Fibroblast of mammary gland (primary cell): ENCODE data around the gene CORO2A.

Source experiments
- DNase-seq: peaks from one replicate; pipeline ENCODE4 v3.0.0-alpha.2; 2010; ENCODE audit warnings: low read depth
- H3K4me3 ChIP-seq: 2 replicates; pipeline ENCODE4 v1.5.1; 2011; ENCODE audit warnings: low read depth, mild to moderate bottlenecking, low read length, moderate library complexity; ENCODE audit not compliant: control insufficient read depth
- TF ChIP-seq, protein P1 (sequence below): conservative IDR thresholded peaks from 2 replicates; pipeline ENCODE4 v1.5.1; 2011; ENCODE audit warnings: low read depth, low read length, inconsistent platforms; ENCODE audit not compliant: control insufficient read depth, insufficient read depth

Gene CORO2A

DNA sequence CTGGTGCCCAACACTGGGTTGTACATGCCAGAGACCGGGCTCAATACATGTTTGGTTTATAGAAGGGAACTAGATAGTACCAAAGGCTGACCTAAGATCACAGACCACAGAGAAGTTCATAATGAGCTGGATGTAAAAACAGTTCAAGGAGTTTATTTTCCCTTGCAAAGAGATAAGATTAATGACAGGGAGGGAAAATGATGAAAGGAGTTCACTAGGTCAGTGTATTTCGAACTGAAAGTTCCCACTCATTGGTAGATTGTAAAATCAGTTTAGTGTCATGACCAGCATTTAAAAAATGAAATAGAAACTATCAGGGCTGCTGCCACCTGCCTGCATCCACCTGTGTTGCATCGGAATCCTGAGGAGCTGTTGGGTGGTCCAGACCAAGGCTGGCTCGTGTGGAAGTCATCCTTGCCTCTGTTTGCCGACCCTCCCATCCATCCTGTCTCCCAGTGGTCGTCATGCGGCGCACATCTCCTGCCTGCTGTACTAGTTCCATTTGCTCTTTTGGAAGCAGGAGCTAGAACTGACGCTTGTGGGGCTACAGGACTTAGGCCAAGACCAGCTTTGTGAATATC is 41.9 kb upstream of the CORO2A start:
- TF ChIP-seq, protein P1, sequence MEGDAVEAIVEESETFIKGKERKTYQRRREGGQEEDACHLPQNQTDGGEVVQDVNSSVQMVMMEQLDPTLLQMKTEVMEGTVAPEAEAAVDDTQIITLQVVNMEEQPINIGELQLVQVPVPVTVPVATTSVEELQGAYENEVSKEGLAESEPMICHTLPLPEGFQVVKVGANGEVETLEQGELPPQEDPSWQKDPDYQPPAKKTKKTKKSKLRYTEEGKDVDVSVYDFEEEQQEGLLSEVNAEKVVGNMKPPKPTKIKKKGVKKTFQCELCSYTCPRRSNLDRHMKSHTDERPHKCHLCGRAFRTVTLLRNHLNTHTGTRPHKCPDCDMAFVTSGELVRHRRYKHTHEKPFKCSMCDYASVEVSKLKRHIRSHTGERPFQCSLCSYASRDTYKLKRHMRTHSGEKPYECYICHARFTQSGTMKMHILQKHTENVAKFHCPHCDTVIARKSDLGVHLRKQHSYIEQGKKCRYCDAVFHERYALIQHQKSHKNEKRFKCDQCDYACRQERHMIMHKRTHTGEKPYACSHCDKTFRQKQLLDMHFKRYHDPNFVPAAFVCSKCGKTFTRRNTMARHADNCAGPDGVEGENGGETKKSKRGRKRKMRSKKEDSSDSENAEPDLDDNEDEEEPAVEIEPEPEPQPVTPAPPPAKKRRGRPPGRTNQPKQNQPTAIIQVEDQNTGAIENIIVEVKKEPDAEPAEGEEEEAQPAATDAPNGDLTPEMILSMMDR: no peak
- no peak overlapping the region for H3K4me3 ChIP-seq
- no peak for DNase-seq

DNA sequence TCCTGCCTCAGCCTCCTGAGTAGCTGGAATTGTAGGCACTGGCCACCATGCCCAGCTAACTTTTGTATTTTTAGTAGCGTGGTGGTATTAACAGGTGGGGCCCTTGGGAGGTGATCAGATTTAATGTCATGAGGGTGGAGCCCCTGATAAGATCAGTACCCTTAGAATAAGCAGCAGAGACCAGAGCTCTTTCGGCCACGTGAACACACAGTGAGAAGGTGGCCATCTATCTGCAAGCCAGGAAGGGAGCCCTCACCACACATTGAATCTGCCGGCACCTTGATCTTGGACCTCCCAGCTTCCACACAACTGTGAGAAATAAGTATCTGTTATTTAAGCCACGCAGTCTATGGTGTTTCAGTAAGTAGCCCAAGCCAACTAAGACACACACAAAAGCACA is 40.5 kb upstream of the CORO2A start:
- TF ChIP-seq, protein P1: no peak
- no peak for DNase-seq
- H3K4me3 ChIP-seq: no peak overlapping the region

DNA sequence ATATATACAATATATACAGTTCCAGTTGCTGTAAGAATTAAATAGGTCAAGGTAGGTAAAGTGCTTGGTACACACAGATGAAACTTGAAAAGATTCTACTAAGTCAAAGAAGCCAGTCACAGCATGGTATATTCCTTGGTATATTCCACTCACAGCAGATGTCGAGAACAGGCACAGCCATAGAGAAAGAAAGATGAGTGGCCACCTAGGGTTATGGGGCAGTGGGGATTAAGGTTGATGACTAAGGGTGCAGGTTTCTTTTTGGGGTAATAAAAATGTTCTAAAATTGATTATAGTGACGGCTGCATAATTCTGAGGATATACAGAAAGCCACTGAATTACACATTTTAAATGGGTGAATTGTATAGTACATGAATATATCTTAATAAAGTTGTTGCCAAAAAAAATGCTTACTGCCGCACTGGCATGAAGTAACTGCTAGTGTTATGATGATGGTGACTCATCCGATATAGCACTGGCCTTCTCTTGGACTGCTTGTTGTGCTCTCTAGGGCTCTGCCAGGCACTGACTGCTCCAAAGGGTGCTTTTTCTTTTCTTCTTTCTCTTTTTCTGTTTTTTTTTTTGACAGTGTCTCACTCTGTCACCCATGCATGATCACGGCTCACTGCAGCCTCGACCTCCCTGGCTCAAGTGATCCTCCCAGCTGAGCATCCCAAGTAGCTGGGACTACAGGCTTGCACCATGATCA is 39.5 kb upstream of the CORO2A start:
- no peak overlapping the region for H3K4me3 ChIP-seq
- TF ChIP-seq, protein P1: no peak
- DNase-seq: peak; percentile 91

DNA sequence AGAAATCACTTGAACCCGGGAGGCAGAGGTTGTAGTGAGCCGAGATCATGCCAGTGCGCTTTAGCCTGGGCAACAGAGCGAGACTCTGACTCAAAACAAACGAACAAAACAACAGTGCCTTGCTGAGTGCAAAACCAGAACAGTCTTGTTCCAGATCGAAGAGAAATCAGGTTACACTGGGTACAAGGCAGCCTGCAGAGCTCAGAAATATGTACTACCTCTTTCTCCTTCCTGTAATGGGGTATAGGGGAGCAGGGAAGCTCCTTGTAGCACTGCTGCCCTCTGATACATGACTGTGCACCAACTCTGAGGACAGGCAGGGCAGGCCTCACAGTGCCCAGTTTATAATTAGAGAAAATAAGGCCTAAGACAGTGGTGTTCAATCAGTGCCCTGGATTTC is 38.4 kb upstream of the CORO2A start:
- TF ChIP-seq, protein P1: no peak
- H3K4me3 ChIP-seq: no peak overlapping the region
- no peak for DNase-seq

DNA sequence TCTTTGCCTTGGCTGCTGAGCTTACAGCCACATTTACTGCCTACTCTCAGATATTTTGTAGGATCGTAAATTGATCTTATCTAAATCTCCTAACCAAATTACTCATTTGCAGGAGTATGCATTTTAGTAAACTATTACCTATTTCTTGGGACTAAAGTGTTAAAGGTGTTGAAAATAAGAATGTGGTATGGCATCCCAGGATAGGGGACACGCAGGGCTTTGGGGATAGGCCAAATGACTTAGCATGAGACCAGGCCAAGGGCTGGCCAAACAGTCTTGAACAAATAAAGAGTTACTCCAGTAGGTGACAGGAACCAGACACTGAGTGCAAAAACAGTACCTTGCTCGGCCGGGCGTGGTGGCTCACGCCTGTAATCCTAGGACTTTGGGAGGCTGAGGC is 37.9 kb upstream of the CORO2A start:
- TF ChIP-seq, protein P1: no peak
- H3K4me3 ChIP-seq: no peak overlapping the region
- DNase-seq: no peak

DNA sequence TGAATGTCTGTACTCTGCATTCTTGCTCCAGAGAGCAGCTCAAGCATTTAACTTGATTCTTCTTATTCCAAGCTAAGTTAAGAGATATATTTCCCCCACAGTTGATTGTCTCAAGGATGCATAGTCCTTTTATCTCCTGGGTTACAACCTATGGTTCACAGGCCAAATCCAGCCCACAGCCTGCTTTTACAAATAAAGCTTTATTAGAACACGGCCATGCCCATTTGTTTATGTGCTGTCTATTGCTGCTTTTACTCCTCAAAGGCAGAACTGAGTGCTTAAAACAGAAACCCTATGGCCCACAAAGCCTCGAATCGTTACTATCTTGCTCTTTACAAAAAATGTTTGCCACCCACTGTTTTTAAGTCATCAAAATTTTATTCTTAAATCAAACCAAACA is 37.2 kb upstream of the CORO2A start:
- no peak overlapping the region for H3K4me3 ChIP-seq
- no peak for DNase-seq
- TF ChIP-seq, protein P1: no peak
